Ammon's horn (tissue), 1 donor: ENCODE data around the gene GREB1L.
"Not testable (repeated sequence)": the region's sequence is repeated elsewhere in the genome, so short reads cannot be mapped to it uniquely, and the experiment has no call there.

Experiments
- DNase-seq: peaks from one replicate; pipeline ENCODE4 v3.0.0-alpha.2; 2016; ENCODE audit warnings: low spot score

Gene GREB1L

DNA sequence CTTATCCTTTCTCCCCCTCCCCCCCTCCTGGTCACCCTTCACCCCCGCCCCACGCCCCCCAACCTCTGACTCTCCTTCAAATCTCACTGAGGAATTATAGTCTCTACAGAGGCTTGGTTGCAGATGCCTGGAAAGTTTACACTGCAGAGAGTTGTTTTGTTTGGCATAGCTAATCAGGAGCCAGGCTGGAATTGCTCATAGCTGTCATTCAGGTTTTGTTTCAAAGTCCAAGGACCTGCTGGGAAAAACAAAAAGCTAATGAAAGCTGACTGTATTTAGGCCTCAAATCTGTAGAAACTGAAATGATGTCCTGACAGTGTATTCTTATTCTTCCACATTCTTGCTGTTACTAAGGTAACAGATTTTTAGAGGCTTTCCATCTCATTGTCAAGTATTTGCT, 22.6 kb downstream of the GREB1L start:
- DNase-seq, result no peak

GRCh38 chr18:21265971-21266673, 24.1 kb downstream of the GREB1L start:
- no peak for DNase-seq

DNA sequence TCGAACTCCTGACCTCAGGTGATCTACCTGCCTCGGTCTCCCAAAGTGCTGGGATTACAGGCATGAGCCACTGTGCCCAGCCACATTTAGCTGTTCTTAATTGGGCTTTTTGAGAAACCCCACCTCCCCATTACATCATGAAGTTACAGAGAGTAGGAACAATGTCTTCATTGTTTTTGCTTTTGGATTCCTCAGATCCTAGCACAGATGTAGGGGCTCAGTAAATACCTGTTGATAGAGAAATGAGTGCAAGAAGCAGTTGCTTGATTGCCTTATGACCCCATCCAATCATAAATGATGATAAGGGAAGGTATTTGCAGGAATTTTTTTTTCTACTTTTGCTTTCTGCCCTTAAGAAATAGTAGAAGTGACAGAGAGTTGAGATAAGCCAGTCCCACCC, 25.4 kb downstream of the GREB1L start:
- DNase-seq, result no peak

GRCh38 chr18:21269349-21269748, 27.3 kb downstream of the GREB1L start:
- DNase-seq, result no peak

DNA sequence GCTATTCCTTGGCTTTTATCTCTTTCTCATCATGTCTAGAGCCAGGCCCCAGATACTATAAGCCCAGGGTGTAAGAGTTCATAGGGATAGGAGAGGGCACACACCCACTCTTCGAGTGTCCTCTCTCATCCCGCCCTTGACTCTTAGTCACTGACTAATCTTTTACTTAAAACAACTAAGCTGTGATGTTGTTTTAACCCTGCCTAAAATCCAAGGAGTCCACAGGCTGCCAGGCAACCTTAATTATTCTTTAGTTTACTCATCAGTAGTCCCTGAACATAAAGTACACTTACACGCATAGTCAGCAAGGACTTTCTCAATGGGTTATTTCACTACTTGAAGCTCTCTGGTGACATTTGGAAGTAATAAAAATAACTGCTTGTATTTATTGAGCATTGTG, 28.4 kb downstream of the GREB1L start:
- DNase-seq, result no peak

DNA sequence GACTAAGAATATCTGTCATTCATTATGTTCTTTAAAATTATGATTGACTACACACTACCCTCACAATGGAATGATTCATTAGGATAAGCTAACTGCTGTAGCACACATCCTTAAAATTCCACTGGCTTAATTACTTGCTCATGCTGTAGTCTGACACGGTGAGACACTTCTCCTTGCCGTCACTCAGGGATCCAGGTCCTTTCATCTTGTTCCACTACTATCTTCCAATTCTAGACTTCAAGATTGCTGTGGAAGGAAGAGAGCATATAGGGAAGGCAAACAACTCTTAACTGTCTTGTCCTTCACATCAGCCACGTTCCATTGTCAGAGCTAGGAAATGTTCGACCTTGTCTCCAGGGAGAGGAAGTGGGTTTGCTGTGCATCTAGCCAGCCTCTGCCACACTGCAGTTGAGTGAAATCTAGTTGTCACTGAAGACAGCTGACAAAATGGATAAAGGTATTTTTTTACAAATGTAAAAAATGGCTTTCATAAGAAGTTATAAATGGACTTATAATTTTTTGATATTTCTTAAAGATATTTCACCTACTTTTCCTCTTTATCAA, 30.1 kb downstream of the GREB1L start:
- no peak for DNase-seq

DNA sequence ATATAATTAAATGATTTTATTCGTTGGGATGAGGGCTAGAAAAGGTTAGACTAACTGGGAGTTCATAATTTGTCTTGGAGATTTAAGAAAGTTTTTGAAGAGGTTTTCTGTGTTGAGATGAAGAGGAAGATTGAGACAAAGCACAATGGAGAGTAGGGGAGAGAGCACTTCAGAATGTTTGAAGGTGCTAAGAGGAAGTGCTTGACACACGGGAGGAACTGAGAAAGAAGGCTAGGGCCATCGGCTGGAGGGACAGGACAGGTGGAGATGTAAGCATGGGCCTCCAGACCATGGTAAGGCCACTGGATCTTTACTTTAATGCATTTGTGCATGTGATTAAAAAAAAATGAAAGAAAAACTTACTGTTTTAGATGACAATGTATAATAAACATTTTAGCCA, 31.5 kb downstream of the GREB1L start:
- no peak for DNase-seq

DNA sequence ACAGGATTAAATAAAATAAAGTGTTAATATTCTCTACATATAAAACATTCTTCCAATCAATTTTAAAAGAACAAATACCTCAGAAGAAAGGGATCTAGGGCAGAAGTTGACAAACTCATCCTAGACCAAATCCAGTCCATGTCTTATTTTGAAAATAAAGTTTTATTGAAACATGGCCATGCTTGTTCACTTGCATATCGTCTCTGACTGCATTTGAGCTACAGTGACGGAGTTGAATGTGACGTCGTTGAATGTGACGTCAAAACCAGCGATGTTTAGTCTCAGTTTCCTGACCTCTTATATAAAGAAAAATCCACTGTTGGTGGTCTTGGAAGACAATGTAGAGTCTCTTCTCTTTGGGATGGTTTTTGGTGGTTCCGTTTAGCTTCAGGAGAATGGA, 33.6 kb downstream of the GREB1L start:
- no peak for DNase-seq

DNA sequence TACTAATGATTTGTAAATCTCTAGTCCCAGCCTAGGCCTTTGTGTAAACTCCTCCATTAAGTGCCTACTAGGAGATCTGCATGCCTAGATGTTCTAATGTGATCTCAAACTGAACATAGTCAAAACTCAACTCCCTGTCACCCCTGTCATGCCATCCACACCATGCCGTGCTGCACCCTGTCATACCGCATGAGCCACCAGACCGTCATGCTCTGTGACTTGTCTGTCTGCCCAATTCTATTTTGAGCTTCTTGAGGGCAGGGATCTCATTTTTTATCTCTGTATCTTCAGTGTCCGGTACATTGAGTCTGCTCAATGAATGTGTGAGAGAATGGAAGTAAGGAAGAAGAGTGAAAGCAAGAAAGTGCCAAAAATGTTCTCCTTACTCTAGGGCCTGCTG, 35.5 kb downstream of the GREB1L start:
- DNase-seq, result no peak

- DNase-seq, result not testable (repeated sequence)
Measured at GRCh38 chr18:21278218-21278617, 36.2 kb downstream of the GREB1L start.

GRCh38 chr18:21281603-21282002, 39.6 kb downstream of the GREB1L start:
- no peak for DNase-seq

DNA sequence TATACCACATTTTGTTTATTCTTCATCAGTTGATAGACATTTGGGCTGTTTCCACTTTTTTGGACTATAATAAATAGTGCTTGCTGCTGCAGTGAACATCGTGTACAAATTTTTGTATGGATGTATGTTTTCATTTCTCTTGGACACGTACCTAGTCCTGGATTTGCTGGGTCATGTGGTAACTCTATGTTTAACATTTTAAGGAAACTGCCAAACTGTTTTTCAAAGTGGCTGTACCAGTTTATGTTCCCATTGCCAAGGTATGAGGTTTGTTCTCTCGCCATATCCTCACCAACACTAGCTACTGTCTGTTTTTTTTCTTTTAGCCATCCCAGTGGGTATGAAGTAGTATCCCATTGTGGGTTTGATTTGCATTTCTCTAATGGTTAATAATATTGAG, 42.5 kb downstream of the GREB1L start:
- no peak for DNase-seq

- no peak for DNase-seq
Measured at GRCh38 chr18:21289827-21290226, 47.8 kb downstream of the GREB1L start.

- no peak for DNase-seq
Measured at GRCh38 chr18:21291106-21291505, 49.1 kb downstream of the GREB1L start.

- no peak for DNase-seq
Measured at GRCh38 chr18:21293479-21293878, 51.4 kb downstream of the GREB1L start.

DNA sequence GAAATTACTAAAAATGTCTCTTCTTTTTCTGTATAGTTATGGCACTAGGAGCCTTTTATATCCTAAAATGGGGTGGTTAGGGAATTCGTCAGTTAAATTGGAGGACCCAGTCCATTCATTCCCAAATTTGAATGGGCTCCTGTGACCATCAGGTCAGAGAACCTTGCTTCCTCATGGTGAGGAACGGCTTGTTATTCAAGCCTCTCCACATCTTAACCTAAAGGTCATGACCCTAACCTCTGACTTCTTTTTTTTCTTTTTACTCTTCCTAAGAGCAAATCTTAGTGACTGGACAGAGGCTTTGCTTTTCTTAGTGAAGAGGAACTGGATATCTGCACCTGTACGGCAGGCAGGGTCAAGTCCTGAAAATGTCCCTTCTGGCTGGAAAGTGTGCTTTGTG, 53.1 kb downstream of the GREB1L start:
- DNase-seq, result no peak

DNA sequence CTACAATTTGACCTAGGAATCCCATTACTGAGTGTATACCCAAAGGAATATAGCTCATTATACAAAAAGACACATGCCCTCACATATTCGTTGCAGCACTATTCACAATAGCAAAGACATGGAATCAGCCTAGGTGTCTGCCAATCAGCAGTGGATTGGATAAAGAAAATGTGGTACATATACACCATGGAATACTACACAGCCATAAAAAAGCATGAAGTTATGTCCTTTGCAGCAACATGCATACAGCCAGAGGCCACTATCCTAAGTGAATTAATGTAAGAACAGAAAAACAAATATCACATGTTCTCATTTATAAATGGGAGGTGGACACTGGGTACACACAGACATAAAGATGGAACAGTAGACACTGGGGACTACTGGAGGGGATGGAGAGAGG, 54.0 kb downstream of the GREB1L start:
- no peak for DNase-seq

- no peak for DNase-seq
Measured at GRCh38 chr18:21298351-21298750, 56.3 kb downstream of the GREB1L start.

GRCh38 chr18:21300035-21300907, 58.2 kb downstream of the GREB1L start:
- no peak for DNase-seq

- no peak for DNase-seq
Measured at GRCh38 chr18:21300908-21301200, 58.8 kb downstream of the GREB1L start.

DNA sequence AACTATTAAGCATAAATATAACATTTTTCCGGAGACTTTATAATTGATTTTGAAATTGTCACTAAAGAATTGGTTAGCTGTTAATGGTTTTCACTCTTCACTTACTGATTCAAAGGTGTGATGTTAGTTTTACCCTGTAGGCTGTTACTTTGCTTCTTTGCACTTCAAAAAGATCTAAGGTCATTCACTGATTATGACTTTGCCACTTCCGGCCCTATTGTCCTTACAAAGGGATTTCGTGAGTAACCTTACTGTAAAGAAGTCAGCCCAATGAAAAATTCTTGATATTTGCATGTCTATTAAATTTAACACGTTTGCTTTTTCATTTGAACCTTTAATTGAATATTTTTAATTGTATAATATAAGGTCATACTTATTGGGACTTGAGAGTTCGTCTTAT, 61.4 kb downstream of the GREB1L start:
- no peak for DNase-seq

- DNase-seq, result no peak
Measured at GRCh38 chr18:21303895-21304294, 61.9 kb downstream of the GREB1L start.

- no peak for DNase-seq
Measured at GRCh38 chr18:21305621-21306020, 63.6 kb downstream of the GREB1L start.
